Tibial nerve (tissue), 4 donors: ENCODE measurements around the gene LBX2. TPM values are rescaled to one million over a fixed set of nuclear protein-coding genes. Genes with fewer than 3 reads are reported as not detected.
A peak's percentile ranks its signal among the peaks of the same experiment; 100 is the strongest.

Source experiments
- DNase-seq, 2 donors: peaks; one replicate each; pipeline ENCODE4 v3.0.0-alpha.2; 2019; ENCODE audit warnings: low spot score in 2 of 2
- H3K27ac ChIP-seq, 4 donors: fragments of 200-600 bp; sonication (generic) in 3 of 4; one replicate each; pipeline ENCODE4 v1.5.1; 2017 to 2019; ENCODE audit warnings: mild to moderate bottlenecking in 1 of 4
- H3K27me3 ChIP-seq, 2 donors: fragments of 200-600 bp; sonication (generic) in 1 of 2; one replicate each; pipeline versions ENCODE4 v1.5.1 to v1.6.0; 2017 to 2019
- H3K36me3 ChIP-seq, 3 donors: fragments of 200-600 bp; sonication (generic); one replicate each; pipeline ENCODE4 v1.5.1; 2018 to 2019
- H3K4me1 ChIP-seq, 4 donors: fragments of 200-600 bp; sonication (generic) in 3 of 4; one replicate each; pipeline ENCODE4 v1.5.1; 2017 to 2019
- H3K4me3 ChIP-seq, 4 donors: fragments of 200-600 bp; sonication (generic) in 3 of 4; one replicate each; pipeline ENCODE4 v1.5.1; 2017 to 2019; ENCODE audit warnings: mild to moderate bottlenecking in 1 of 4, moderate library complexity in 1 of 4
- H3K9me3 ChIP-seq, 4 donors: fragments of 200-600 bp; sonication (generic) in 3 of 4; one replicate each; pipeline ENCODE4 v1.5.1; 2017 to 2019
- CTCF ChIP-seq, 5 experiments: fragments of 200-600 bp in 3 of 5; fragments of 450-650 bp in 2 of 5; sonication (generic) in 3 of 5; IDR thresholded peaks; one replicate each; pipeline ENCODE4 v1.5.1; 2016 to 2019; ENCODE audit warnings: antibody characterized with exemption in 5 of 5, mild to moderate bottlenecking in 3 of 5, moderate library complexity in 2 of 5
- EP300 ChIP-seq, 2 donors: sonication (generic); formaldehyde crosslinking; IDR thresholded peaks; one replicate each; pipeline ENCODE4 v1.6.1; 2017; ENCODE audit warnings: antibody characterized with exemption in 2 of 2, mild to moderate bottlenecking in 1 of 2
- POLR2A ChIP-seq, 2 donors: fragments of 450-650 bp; IDR thresholded peaks; one replicate each; pipeline ENCODE4 v1.6.1; 2017; ENCODE audit warnings: antibody characterized with exemption in 2 of 2, mild to moderate bottlenecking in 2 of 2, moderate library complexity in 2 of 2
- WGBS, 2 donors: methylation state at CpG; one replicate each; pipeline ENCODE4 v1.1.5; 2018; 5-methylcytosine and 5-hydroxymethylcytosine counted together
- total RNA-seq, 4 donors: library from RNA; depleted of rRNA; stranded (reverse); fragments of >200 nt; gene quantifications; one replicate each; pipeline ENCODE4 v1.1.0, GENCODE V29; 2016

LBX2 gene
- total RNA-seq, 4 donors from 2014 or later = 0.20 to 4.4 (median 1.6) TPM

- peak overlapping the region in 1 of 4 donors; percentile 36 for H3K27ac ChIP-seq
- H3K36me3 ChIP-seq = peaks cover 0 to 8% (median 0%) of the 10 kb centered on the region in 3 donors
- H3K27me3 ChIP-seq = no peaks in the 10 kb centered on the region
- H3K4me3 ChIP-seq = no peak overlapping the region
- DNase-seq = peak in 1 of 2 donors; percentile 48
- H3K4me1 ChIP-seq = no peaks in the 10 kb centered on the region
- TF ChIP-seq POLR2A (IDR thresholded peaks at IDR 0.05) (no peak), CTCF (IDR thresholded peaks at IDR 0.05) (no peak), EP300 (IDR thresholded peaks at IDR 0.05) (no peak)
- no peaks in the 10 kb centered on the region for H3K9me3 ChIP-seq
- 69 to 73% methylated on average over 5 of the region's 5 CpGs for WGBS, 2 donors
These were observed 40.9 kb upstream of the LBX2 start for GRCh38 chr2:74540291-74540690.

- H3K36me3 ChIP-seq = peaks cover 0 to 21% (median 0%) of the 10 kb centered on the region in 3 donors
- TF ChIP-seq POLR2A (IDR thresholded peaks at IDR 0.05) = no peak
- no peak for DNase-seq
- WGBS, 2 donors = 75% methylated on average over 7 of the region's 7 CpGs
- H3K27ac ChIP-seq = no peak overlapping the region
- H3K9me3 ChIP-seq = no peaks in the 10 kb centered on the region
- H3K4me3 ChIP-seq = no peak overlapping the region
- H3K4me1 ChIP-seq = no peaks in the 10 kb centered on the region
- no peaks in the 10 kb centered on the region for H3K27me3 ChIP-seq
These were observed 39.5 kb upstream of the LBX2 start for GRCh38 chr2:74538881-74539339.

GRCh38 chr2:74537140-74537539 lies 37.7 kb upstream of the LBX2 start:
- Histone ChIP-seq H3K4me1 (no peaks in the 10 kb centered on the region), H3K4me3 (no peak overlapping the region), H3K27ac (no peak overlapping the region), H3K9me3 (no peaks in the 10 kb centered on the region), H3K36me3 (peaks cover 0 to 37% (median 0%) of the 10 kb centered on the region in 3 donors), H3K27me3 (no peaks in the 10 kb centered on the region)
- WGBS, 2 donors = 57 to 70% methylated on average over 4 of the region's 4 CpGs
- no peak for DNase-seq
- TF ChIP-seq CTCF (IDR thresholded peaks at IDR 0.05) = no peak
- TF ChIP-seq POLR2A (IDR thresholded peaks at IDR 0.05) = no peak
- TF ChIP-seq EP300 (IDR thresholded peaks at IDR 0.05) = no peak

GRCh38 chr2:74536166-74536950 lies 37.0 kb upstream of the LBX2 start:
- H3K36me3 ChIP-seq = peaks cover 0 to 45% (median 0%) of the 10 kb centered on the region in 3 donors
- H3K27me3 ChIP-seq = no peaks in the 10 kb centered on the region
- H3K4me3 ChIP-seq = no peak overlapping the region
- no peak for TF ChIP-seq EP300 (IDR thresholded peaks at IDR 0.05)
- TF ChIP-seq POLR2A (IDR thresholded peaks at IDR 0.05) = no peak
- no peak for TF ChIP-seq CTCF (IDR thresholded peaks at IDR 0.05)
- 84 to 86% methylated on average over 23 of the region's 23 CpGs for WGBS, 2 donors
- H3K9me3 ChIP-seq = no peaks in the 10 kb centered on the region
- no peak overlapping the region for H3K27ac ChIP-seq
- H3K4me1 ChIP-seq = peaks cover 0 to 8% (median 2%) of the 10 kb centered on the region in 4 donors
- DNase-seq = no peak

- 87 to 92% methylated on average over 10 of the region's 10 CpGs for WGBS, 2 donors
These were observed 36.1 kb upstream of the LBX2 start for GRCh38 chr2:74535440-74535965.

More at GRCh38 chr2:74535440-74535965, 36.1 kb upstream of the LBX2 start:
- Histone ChIP-seq H3K4me1 (peaks cover 0 to 16% (median 9%) of the 10 kb centered on the region in 4 donors), H3K27ac (no peak overlapping the region), H3K9me3 (no peaks in the 10 kb centered on the region), H3K27me3 (no peaks in the 10 kb centered on the region), H3K4me3 (no peak overlapping the region), H3K36me3 (peaks cover 0 to 41% (median 0%) of the 10 kb centered on the region in 3 donors)
- no peak for DNase-seq
- TF ChIP-seq CTCF (IDR thresholded peaks at IDR 0.05) (no peak), POLR2A (IDR thresholded peaks at IDR 0.05) (no peak), EP300 (IDR thresholded peaks at IDR 0.05) (no peak)
